Thyroid gland (tissue), 4 donors: ENCODE data around the gene RPLP2. TPM values are rescaled to one million over a fixed set of nuclear protein-coding genes. Genes with fewer than 3 reads are reported as not detected.

Experiments
- DNase-seq, 2 donors: peaks; one replicate each; pipeline ENCODE4 v3.0.0-alpha.2; 2019
- H3K27ac ChIP-seq, 3 donors: fragments of 200-600 bp; sonication (generic); 1 replicate in 2 of 3; 2 replicates in 1 of 3; pipeline ENCODE4 v1.5.1; 2016 to 2019; ENCODE audit warnings: mild to moderate bottlenecking in 1 of 3, moderate library complexity in 1 of 3
- H3K27me3 ChIP-seq: fragments of 200-600 bp; sonication (generic); one replicate; pipeline ENCODE4 v1.5.1; 2019
- H3K36me3 ChIP-seq, 2 donors: fragments of 200-600 bp; sonication (generic); one replicate each; pipeline ENCODE4 v1.5.1; 2016 to 2019
- H3K4me1 ChIP-seq, 2 donors: fragments of 200-600 bp; sonication (generic); one replicate each; pipeline ENCODE4 v1.5.1; 2017 to 2019
- H3K4me3 ChIP-seq, 3 donors: fragments of 200-600 bp; sonication (generic); replicated peaks in 1 of 3; 1 replicate in 2 of 3; 2 replicates in 1 of 3; pipeline ENCODE4 v1.5.1; 2016; ENCODE audit warnings: mild to moderate bottlenecking in 1 of 3
- H3K9me3 ChIP-seq: fragments of 200-600 bp; sonication (generic); one replicate; pipeline ENCODE4 v1.5.1; 2017
- POLR2A ChIP-seq, 2 donors: fragments of 450-650 bp; IDR thresholded peaks; one replicate each; pipeline ENCODE4 v1.6.1; 2017; ENCODE audit warnings: antibody characterized with exemption in 2 of 2, mild to moderate bottlenecking in 2 of 2, moderate library complexity in 1 of 2
- WGBS, 2 donors: methylation state at CpG; one replicate each; pipeline ENCODE4 v1.1.5; 2017; 5-methylcytosine and 5-hydroxymethylcytosine counted together
- intact Hi-C: fragments of 100-400 bp; cut with DNase I; formaldehyde crosslinking; loops from one replicate; pipeline ENCODE4 v1.15.1; 2023
- total RNA-seq, 4 donors: library from RNA; depleted of rRNA; stranded (reverse); fragments of >200 nt; gene quantifications; one replicate each; pipeline ENCODE4 v1.2.3, GENCODE V29; 2016
- TF ChIP-seq, protein P1 (sequence below), 6 experiments: fragments of 200-600 bp in 3 of 6; fragments of 450-650 bp in 3 of 6; sonication (generic) in 3 of 6; IDR thresholded peaks; one replicate each; pipeline ENCODE4 v1.5.1; 2016 to 2019; ENCODE audit warnings: antibody characterized with exemption in 6 of 6, mild to moderate bottlenecking in 2 of 6, inconsistent platforms in 1 of 6, moderate library complexity in 1 of 6

The RPLP2 gene
- total RNA-seq, 4 donors from 2014 or later = 172 to 526 (median 290) TPM

DNA sequence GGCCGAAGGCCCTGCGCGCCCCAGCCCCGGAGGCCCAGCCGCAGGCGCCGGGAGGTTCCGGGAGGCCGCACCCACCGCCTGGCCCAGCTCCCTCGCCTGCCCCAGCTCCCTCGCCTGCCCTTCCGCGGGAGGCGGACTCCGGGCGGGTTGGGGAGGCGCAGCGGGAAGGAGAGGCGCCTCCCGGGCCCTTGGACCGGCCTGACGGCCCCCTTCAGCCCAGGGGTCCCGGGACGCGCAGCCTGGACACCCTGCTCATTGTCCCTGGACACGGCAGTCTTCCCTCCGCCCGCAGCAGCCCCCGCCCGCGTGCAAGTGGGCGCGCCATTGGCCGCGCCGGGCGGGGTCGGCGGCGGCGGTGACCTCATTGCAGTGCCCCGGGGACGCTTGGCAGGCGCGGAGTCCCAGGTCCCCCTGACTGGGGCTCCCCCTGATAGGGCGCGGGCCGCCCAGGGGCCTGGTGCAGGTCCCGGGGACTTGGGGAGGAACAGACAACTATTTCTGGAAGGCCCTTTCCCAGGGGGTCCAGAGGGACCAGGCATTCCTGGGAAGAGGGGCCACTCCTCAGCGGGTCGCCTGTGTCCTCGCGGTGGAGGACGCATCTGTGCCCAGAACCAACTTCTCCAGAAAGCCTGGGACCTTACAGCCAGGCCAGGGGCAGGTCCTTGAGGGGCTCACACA, 23.5 kb downstream of the RPLP2 start:
- peak; percentile 25 to 51 for TF ChIP-seq POLR2A (IDR thresholded peaks at IDR 0.05)
- TF ChIP-seq, protein P1, sequence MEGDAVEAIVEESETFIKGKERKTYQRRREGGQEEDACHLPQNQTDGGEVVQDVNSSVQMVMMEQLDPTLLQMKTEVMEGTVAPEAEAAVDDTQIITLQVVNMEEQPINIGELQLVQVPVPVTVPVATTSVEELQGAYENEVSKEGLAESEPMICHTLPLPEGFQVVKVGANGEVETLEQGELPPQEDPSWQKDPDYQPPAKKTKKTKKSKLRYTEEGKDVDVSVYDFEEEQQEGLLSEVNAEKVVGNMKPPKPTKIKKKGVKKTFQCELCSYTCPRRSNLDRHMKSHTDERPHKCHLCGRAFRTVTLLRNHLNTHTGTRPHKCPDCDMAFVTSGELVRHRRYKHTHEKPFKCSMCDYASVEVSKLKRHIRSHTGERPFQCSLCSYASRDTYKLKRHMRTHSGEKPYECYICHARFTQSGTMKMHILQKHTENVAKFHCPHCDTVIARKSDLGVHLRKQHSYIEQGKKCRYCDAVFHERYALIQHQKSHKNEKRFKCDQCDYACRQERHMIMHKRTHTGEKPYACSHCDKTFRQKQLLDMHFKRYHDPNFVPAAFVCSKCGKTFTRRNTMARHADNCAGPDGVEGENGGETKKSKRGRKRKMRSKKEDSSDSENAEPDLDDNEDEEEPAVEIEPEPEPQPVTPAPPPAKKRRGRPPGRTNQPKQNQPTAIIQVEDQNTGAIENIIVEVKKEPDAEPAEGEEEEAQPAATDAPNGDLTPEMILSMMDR (IDR thresholded peaks at IDR 0.05) = peak in 1 of 6 experiments; percentile 4
- Histone ChIP-seq H3K4me3 (peak overlapping the region; percentile 60 to 77 (median 67)), H3K9me3 (no peaks in the 10 kb centered on the region), H3K27ac (peak overlapping the region; percentile 50 to 79 (median 74)), H3K27me3 (no peaks in the 10 kb centered on the region), H3K36me3 (peaks cover 16 to 21% of the 10 kb centered on the region in 2 donors), H3K4me1 (peaks cover 52 to 58% of the 10 kb centered on the region in 2 donors)
- peak; percentile 59 to 60 for DNase-seq
- 0 to 2% methylated on average over 11 to 25 of the region's 55 CpGs for WGBS, 2 donors
- intact Hi-C loops = no loop called here

DNA sequence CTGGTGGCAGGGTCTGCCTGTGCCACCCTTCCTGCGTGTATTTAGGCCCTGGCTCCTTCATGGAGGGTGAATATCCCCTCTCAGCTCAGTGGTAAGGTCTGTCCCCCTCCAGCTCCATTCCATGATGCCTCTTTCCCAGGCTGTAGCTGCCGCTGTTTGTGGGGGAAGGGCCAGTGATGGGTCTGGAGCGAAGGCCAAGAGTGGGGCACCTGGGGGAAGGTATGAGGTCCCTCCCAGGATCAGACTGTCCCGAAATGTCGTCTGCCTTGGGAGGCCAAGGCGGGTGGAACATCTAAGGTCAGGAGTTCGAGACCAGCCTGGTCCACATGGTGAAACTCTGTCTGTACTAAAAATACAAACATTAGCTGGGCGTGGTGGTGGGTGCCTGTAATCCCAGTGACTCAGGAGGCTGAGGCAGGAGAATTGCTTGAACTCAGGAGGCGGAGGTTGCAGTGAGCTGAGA, 24.1 kb downstream of the RPLP2 start:
- TF ChIP-seq, protein P1 (IDR thresholded peaks at IDR 0.05) = no peak
- no peak for TF ChIP-seq POLR2A (IDR thresholded peaks at IDR 0.05)
- intact Hi-C loops = no loop called here

DNA sequence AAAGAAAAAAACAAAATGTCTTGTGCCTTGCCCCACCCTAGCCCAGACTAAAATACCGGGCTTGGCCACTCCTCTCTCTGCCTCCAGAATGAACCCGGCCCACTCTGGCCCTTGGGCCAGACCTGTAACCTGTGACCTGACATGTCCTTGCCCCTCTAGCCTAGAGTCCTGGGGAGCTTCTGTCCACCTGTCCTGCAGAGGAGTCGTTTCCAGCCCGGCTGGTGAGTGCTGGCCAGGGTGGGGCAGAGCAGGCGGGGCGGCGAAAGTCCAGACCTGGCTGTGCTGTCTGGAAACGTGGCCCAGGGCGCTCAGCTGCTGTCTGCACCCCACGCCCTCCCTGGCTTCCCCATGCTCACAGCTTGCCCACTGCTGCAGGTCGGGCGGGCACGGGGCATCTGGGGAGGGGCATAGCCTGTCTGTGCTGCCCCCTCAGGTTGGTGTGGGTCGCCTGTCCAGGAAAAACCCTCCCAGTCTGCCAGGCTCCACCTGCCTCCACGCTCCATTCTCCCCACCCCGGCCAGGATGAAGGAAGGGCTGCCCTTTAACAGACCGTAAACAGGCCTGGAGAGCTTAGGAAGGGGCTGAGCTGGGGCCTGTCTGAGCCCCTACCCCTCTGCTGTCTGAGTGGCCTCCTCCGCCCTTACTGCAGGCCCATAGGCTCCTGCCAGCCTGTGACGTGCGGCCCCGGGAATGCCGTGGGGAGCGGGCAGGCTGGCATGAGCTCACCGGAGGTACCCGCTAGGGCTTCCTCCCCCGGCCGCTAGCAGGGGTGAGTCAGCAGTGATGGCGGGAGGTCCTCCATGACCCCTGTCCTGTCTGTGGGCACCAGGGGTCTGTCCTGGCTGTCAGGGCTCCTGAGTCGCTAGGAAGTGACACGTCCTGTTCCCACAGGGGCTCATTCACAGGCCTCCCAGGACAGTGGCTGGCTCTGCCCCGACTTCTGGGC, 24.9 kb downstream of the RPLP2 start:
- peak overlapping the region in 1 of 3 donors; percentile 67 for H3K4me3 ChIP-seq
- H3K27me3 ChIP-seq = no peaks in the 10 kb centered on the region
- intact Hi-C loops = no loop called here
- H3K9me3 ChIP-seq = no peaks in the 10 kb centered on the region
- peak; percentile 55 to 82 for DNase-seq
- peak overlapping the region; percentile 25 to 66 (median 50) for H3K27ac ChIP-seq
- peaks cover 39 to 45% of the 10 kb centered on the region in 2 donors for H3K4me1 ChIP-seq
- H3K36me3 ChIP-seq = peaks cover 30 to 35% of the 10 kb centered on the region in 2 donors
- TF ChIP-seq, protein P1 (IDR thresholded peaks at IDR 0.05) = no peak
- peak in 1 of 2 donors; percentile 12 for TF ChIP-seq POLR2A (IDR thresholded peaks at IDR 0.05)
- 36 to 60% methylated on average over 10 to 15 of the region's 31 CpGs for WGBS, 2 donors

More for the DNA sequence above, 24.1 kb downstream of the RPLP2 start:
- no peaks in the 10 kb centered on the region for H3K9me3 ChIP-seq
- H3K27me3 ChIP-seq = no peaks in the 10 kb centered on the region
- peak overlapping the region; percentile 50 to 79 (median 74) for H3K27ac ChIP-seq
- peak overlapping the region in 2 of 3 donors; percentile 67 to 77 for H3K4me3 ChIP-seq
- H3K4me1 ChIP-seq = peaks cover 47 to 53% of the 10 kb centered on the region in 2 donors
- peaks cover 23 to 27% of the 10 kb centered on the region in 2 donors for H3K36me3 ChIP-seq
- no peak for DNase-seq
- 54 to 72% methylated on average over 8 to 9 of the region's 9 CpGs for WGBS, 2 donors

DNA sequence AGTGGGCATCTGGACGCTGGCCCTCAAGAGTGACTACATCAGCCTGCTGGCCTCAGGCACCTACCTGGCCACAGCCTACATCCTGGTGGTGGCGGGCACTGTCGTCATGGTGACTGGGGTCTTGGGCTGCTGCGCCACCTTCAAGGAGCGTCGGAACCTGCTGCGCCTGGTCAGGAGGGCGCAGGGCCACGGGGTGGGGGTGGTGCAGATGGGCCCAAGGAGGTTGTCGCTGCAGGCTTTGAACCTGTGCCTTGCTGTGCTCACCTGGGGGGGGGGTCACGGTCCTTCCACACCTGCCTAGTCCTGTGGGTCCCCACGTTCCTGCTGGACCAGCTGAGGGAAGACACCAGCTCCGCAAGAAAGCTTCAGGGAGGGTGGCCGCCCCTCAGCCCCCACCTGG, 26.5 kb downstream of the RPLP2 start:
- Histone ChIP-seq H3K36me3 (peaks cover 34 to 40% of the 10 kb centered on the region in 2 donors), H3K27ac (no peak overlapping the region), H3K9me3 (no peaks in the 10 kb centered on the region), H3K4me1 (peaks cover 33 to 39% of the 10 kb centered on the region in 2 donors), H3K4me3 (no peak overlapping the region), H3K27me3 (no peaks in the 10 kb centered on the region)
- TF ChIP-seq POLR2A (IDR thresholded peaks at IDR 0.05) = no peak
- TF ChIP-seq, protein P1 (IDR thresholded peaks at IDR 0.05) = no peak
- 96% methylated on average over 8 of the region's 14 CpGs; no CpG with 5 or more reads in 1 of the 2 donors for WGBS, 2 donors
- DNase-seq = no peak
- intact Hi-C loops = no loop called here
